A549 (cell line): Measurements from ENCODE around the gene GSAP.

Source experiments
- EP300 ChIP-seq, 2 experiments: fragments of >200 bp; sonication (Bioruptor Twin); formaldehyde crosslinking; IDR thresholded peaks; 2 replicates in 1 of 2; 3 replicates in 1 of 2; pipeline ENCODE4 v1.6.1; 2016 to 2017
- POLR2A ChIP-seq: IDR thresholded peaks from 2 replicates; pipeline ENCODE4 v1.6.1; 2012; ENCODE audit warnings: mild to moderate bottlenecking, low read length
- TF ChIP-seq, protein P1 (sequence below): fragments of >200 bp; sonication (Bioruptor Twin); formaldehyde crosslinking; IDR thresholded peaks from 3 replicates; pipeline ENCODE4 v1.5.1; 2016

GRCh38 chr7:77320714-77321113, 95.4 kb downstream of the GSAP start:
- TF ChIP-seq EP300 (IDR thresholded peaks at IDR 0.05): no peak
- TF ChIP-seq, protein P1, sequence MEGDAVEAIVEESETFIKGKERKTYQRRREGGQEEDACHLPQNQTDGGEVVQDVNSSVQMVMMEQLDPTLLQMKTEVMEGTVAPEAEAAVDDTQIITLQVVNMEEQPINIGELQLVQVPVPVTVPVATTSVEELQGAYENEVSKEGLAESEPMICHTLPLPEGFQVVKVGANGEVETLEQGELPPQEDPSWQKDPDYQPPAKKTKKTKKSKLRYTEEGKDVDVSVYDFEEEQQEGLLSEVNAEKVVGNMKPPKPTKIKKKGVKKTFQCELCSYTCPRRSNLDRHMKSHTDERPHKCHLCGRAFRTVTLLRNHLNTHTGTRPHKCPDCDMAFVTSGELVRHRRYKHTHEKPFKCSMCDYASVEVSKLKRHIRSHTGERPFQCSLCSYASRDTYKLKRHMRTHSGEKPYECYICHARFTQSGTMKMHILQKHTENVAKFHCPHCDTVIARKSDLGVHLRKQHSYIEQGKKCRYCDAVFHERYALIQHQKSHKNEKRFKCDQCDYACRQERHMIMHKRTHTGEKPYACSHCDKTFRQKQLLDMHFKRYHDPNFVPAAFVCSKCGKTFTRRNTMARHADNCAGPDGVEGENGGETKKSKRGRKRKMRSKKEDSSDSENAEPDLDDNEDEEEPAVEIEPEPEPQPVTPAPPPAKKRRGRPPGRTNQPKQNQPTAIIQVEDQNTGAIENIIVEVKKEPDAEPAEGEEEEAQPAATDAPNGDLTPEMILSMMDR: no peak
- no peak for TF ChIP-seq POLR2A
